K562 (cell line): ENCODE data around the gene NT5C3B. TPM values are rescaled to one million over a fixed set of nuclear protein-coding genes. Genes with fewer than 3 reads are reported as not detected.
A peak's percentile ranks its signal among the peaks of the same experiment; 100 is the strongest.

ENCODE experiments used
- ASH1L ChIP-seq: fragments of 450-650 bp; IDR thresholded peaks from 2 replicates; pipeline ENCODE4 v1.6.1; 2018; ENCODE audit warnings: borderline replicate concordance, mild to moderate bottlenecking, low read depth; ENCODE audit not compliant: partially characterized antibody
- E2F6 ChIP-seq, 2 experiments: IDR thresholded peaks; 2 replicates each; pipeline ENCODE4 v1.6.1; 2011; ENCODE audit warnings: borderline replicate concordance in 1 of 2, control low read depth in 1 of 2, low read depth in 1 of 2, low read length in 1 of 2, mild to moderate bottlenecking in 1 of 2, mixed read lengths in 1 of 2, moderate library complexity in 1 of 2; ENCODE audit not compliant: insufficient read depth in 1 of 2, insufficient read length in 1 of 2, poor library complexity in 1 of 2, severe bottlenecking in 1 of 2; ENCODE audit errors: extremely low read depth in 1 of 2
- FIP1L1 ChIP-seq: fragments of 200-400 bp; formaldehyde crosslinking; IDR thresholded peaks from 2 replicates; pipeline ENCODE4 v1.6.1; 2018; ENCODE audit warnings: mild to moderate bottlenecking, low read depth, low read length; ENCODE audit not compliant: poor library complexity, severe bottlenecking
- GTF2E2 ChIP-seq: fragments of 200-800 bp; sonication (Bioruptor generic); IDR thresholded peaks from 2 replicates; pipeline ENCODE4 v1.6.1; 2016; ENCODE audit warnings: missing genetic modification characterization, missing compliant biosample characterization
- KAT8 ChIP-seq: fragments of 450-650 bp; IDR thresholded peaks from 2 replicates; pipeline ENCODE4 v1.6.1; 2016; ENCODE audit warnings: low read depth, mild to moderate bottlenecking
- KDM4B ChIP-seq, 2 experiments: fragments of 450-650 bp in 1 of 2; sonication (generic) in 1 of 2; IDR thresholded peaks; 2 replicates each; pipeline ENCODE4 v1.6.1; 2016 to 2017; ENCODE audit warnings: borderline replicate concordance in 2 of 2, antibody characterized with exemption in 1 of 2, low read depth in 1 of 2, mild to moderate bottlenecking in 1 of 2
- NEUROD1 ChIP-seq: fragments of 150-350 bp; IDR thresholded peaks from 2 replicates; pipeline ENCODE4 v1.6.1; 2014; ENCODE audit warnings: borderline replicate concordance, low read length, low read depth; ENCODE audit not compliant: partially characterized antibody
- NUFIP1 ChIP-seq: fragments of 450-650 bp; IDR thresholded peaks from 2 replicates; pipeline ENCODE4 v1.6.1; 2018; ENCODE audit not compliant: partially characterized antibody
- PTTG1 ChIP-seq: fragments of 450-650 bp; IDR thresholded peaks from 2 replicates; pipeline ENCODE4 v1.6.1; 2016; ENCODE audit warnings: low read depth, mild to moderate bottlenecking, missing genetic modification characterization, missing compliant biosample characterization
- RAD51 ChIP-seq: fragments of 450-650 bp; IDR thresholded peaks from 2 replicates; pipeline ENCODE4 v1.7.1; 2016; ENCODE audit warnings: low read depth, mild to moderate bottlenecking, borderline replicate concordance
- RBM34 ChIP-seq: fragments of 200-400 bp; formaldehyde crosslinking; IDR thresholded peaks from 2 replicates; pipeline ENCODE4 v1.6.1; 2018; ENCODE audit warnings: low read length, borderline replicate concordance; ENCODE audit not compliant: insufficient read depth
- RREB1 ChIP-seq: fragments of 250-450 bp; sonication (Bioruptor Pico); IDR thresholded peaks from 2 replicates; pipeline ENCODE4 v1.4.0; 2020
- SLC30A9 ChIP-seq: fragments of 250-450 bp; sonication (Bioruptor Pico); IDR thresholded peaks from 2 replicates; pipeline ENCODE4 v1.8.0; 2022; ENCODE audit warnings: mild to moderate bottlenecking, moderate library complexity
- SMC3 ChIP-seq: conservative IDR thresholded peaks from 2 replicates; pipeline ENCODE4 v1.6.1; 2011; ENCODE audit warnings: low read depth, low read length, improper control_type of control experiment; ENCODE audit not compliant: insufficient read depth
- SNAPC5 ChIP-seq: fragments of 250-450 bp; sonication (Bioruptor Pico); IDR thresholded peaks from 2 replicates; pipeline ENCODE4 v1.8.0; 2021; ENCODE audit warnings: moderate library complexity, mild to moderate bottlenecking, inconsistent platforms
- SOX6 ChIP-seq: fragments of 450-650 bp; IDR thresholded peaks from 2 replicates; pipeline ENCODE4 v1.6.1; 2014; ENCODE audit warnings: mild to moderate bottlenecking
- TCFL5 ChIP-seq: fragments of 250-450 bp; sonication (Bioruptor Pico); conservative IDR thresholded peaks from 2 replicates; pipeline ENCODE4 v1.6.1; 2021; ENCODE audit warnings: mild to moderate bottlenecking, moderate library complexity, matching md5 sums
- TEAD2 ChIP-seq: fragments of 450-650 bp; IDR thresholded peaks from 2 replicates; pipeline ENCODE4 v1.6.1; 2016; ENCODE audit warnings: missing genetic modification characterization, control low read depth, missing compliant biosample characterization
- TRIM28 ChIP-seq: fragments of 450-650 bp; IDR thresholded peaks from 2 replicates; pipeline ENCODE4 v1.6.1; 2017
- U2AF2 ChIP-seq: fragments of 200-400 bp; formaldehyde crosslinking; optimal IDR thresholded peaks from 2 replicates; pipeline ENCODE3; 2017; ENCODE audit warnings: low read depth, mild to moderate bottlenecking, low read length
- ZNF197 ChIP-seq: fragments of 200-800 bp; sonication (Bioruptor generic); IDR thresholded peaks from 2 replicates; pipeline ENCODE4 v1.6.1; 2016; ENCODE audit warnings: low read depth, missing genetic modification characterization, missing compliant biosample characterization
- ZNF311 ChIP-seq: fragments of 250-450 bp; sonication (Bioruptor Pico); IDR thresholded peaks from 2 replicates; pipeline ENCODE4 v1.4.0; 2020; ENCODE audit warnings: mild to moderate bottlenecking, moderate library complexity
- polyA plus RNA-seq, 8 experiments: library from polyadenylated mRNA; depleted of rRNA in 4 of 8; stranded (reverse) in 5 of 8; unstranded in 3 of 8; fragments of >200 nt; fragmentation: Nextera tagmentation in 2 of 8; fragmentation: Illumina TruSeq in 1 of 8; extraction: Ambion mirVana in 2 of 8; extraction: Trizol in 1 of 8; gene quantifications; 2 replicates each; pipeline versions ENCODE4 v1.2.1 to v1.2.3, GENCODE V29; 2011 to 2014; ENCODE audit warnings: inconsistent platforms in 1 of 8, missing spikeins in 1 of 8
- total RNA-seq, 7 experiments: library from RNA; depleted of rRNA in 6 of 7; stranded (reverse); fragments of >200 nt in 6 of 7; fragmentation: Illumina TruSeq in 2 of 7; extraction: Trizol in 2 of 7; gene quantifications; 2 replicates each; pipeline versions ENCODE4 v1.2.1 to v1.2.3, GENCODE V29; 2011 to 2021; ENCODE audit warnings: low replicate concordance in 1 of 7

The NT5C3B gene
- total and polyA plus RNA-seq, 9 of the 15 experiments (the other 6 are each of a cell fraction or from before 2014, with no cell fraction given): 2.0 to 166 (median 85.0) TPM

- TF ChIP-seq NUFIP1 (no peak), TEAD2 (tag) (no peak), KAT8 (no peak), RBM34 (no peak), PTTG1 (tag) (no peak), U2AF2 (no peak), RAD51 (no peak), FIP1L1 (peak; percentile 56), ZNF311 (no peak), SNAPC5 (CRISPR knock-in tag) (no peak), NEUROD1 (no peak), SOX6 (0 out of 2 replicates have a peak, but pooled peaks have one; percentile 25), GTF2E2 (tag) (no peak), TRIM28 (no peak), RREB1 (CRISPR knock-in tag) (no peak), ZNF197 (CRISPR knock-in tag) (no peak), ASH1L (no peak), SLC30A9 (CRISPR knock-in tag) (no peak), KDM4B (IDR thresholded peaks at IDR 0.05; ENCODE audit: borderline replicate concordance in 2 of 2, low read depth in 1 of 2) (no peak; a peak in 1 of 4 replicates), TCFL5 (CRISPR knock-in tag) (no peak), SMC3 (no peak), E2F6 (IDR thresholded peaks at IDR 0.05; ENCODE audit: borderline replicate concordance in 1 of 2, extremely low read depth in 1 of 2, insufficient read depth in 1 of 2, insufficient read length in 1 of 2, low read depth in 1 of 2, low read length in 1 of 2, poor library complexity in 1 of 2, severe bottlenecking in 1 of 2) (peak; percentile 56 to 74)
Measured at GRCh38 chr17:41864836-41865595, 29.0 kb upstream of the NT5C3B start, which contains the start of gene KLHL11 (continued).
